ENCODE data around the gene DSCAM.

DNA sequence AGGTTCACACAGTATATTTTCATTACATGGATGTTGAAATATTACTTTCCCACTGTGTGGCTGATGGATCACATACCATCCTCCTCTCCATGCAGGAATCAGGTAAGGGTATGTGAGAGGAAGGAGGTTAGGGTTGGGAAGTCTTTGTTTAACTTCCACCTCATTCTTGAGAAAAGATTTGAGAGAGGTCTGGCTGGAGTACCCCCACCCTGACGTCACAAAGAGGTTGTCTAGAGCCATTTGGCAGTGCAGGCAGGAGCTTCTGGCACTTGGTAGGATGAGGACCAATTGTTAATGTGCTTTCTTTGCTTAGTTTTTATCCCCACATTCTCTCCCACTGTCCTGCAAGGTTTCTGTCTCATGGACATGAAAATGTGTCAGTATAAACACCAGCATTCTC, 356.6 kb downstream of the DSCAM start:
- no peak for TF ChIP-seq POLR2A (IDR thresholded peaks at IDR 0.05)
- TF ChIP-seq, protein P1, sequence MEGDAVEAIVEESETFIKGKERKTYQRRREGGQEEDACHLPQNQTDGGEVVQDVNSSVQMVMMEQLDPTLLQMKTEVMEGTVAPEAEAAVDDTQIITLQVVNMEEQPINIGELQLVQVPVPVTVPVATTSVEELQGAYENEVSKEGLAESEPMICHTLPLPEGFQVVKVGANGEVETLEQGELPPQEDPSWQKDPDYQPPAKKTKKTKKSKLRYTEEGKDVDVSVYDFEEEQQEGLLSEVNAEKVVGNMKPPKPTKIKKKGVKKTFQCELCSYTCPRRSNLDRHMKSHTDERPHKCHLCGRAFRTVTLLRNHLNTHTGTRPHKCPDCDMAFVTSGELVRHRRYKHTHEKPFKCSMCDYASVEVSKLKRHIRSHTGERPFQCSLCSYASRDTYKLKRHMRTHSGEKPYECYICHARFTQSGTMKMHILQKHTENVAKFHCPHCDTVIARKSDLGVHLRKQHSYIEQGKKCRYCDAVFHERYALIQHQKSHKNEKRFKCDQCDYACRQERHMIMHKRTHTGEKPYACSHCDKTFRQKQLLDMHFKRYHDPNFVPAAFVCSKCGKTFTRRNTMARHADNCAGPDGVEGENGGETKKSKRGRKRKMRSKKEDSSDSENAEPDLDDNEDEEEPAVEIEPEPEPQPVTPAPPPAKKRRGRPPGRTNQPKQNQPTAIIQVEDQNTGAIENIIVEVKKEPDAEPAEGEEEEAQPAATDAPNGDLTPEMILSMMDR (IDR thresholded peaks at IDR 0.05 in 4 of 5, conservative IDR thresholded peaks at IDR 0.05 in 1 of 5): no peak
